K562 (cell line): Measurements from ENCODE around the gene TMEM163. TPM values are rescaled to one million over a fixed set of nuclear protein-coding genes. Genes with fewer than 3 reads are reported as not detected.

Source experiments
- ATAC-seq: fragments of 200-7000 bp; cut with Tn5 transposase; 3 replicates; pipeline ENCODE4 v1.9.1; 2020; ENCODE audit warnings: moderate library complexity
- BruUV-seq: library from RNA; stranded (reverse); fragments of 400-500 nt; replicated peaks from 2 replicates; lab custom pipeline; 2021; lab: Mats Ljungman, UMichigan
- CTCF ChIA-PET: fragments of 300-600 bp; formaldehyde crosslinking; extraction: SDS; loops from one replicate; lab custom pipeline; 2021; ENCODE audit warnings: low intra/inter-chr PET ratio; lab: Yijun Ruan, JAX
- POLR2A ChIA-PET: fragments of 300-600, 350-650 bp; sonication (Branson Sonifier 250); formaldehyde crosslinking; extraction: SDS; loops from one replicate; lab custom pipeline; 2021; ENCODE audit warnings: antibody characterized with exemption, inconsistent platforms; lab: Yijun Ruan, JAX
- DNase-seq, 4 experiments: peaks; one replicate each; pipeline versions ENCODE4 v3.0.0 to v3.0.0-alpha.2; 2011 to 2018; ENCODE audit warnings: low spot score in 3 of 4, mixed read lengths in 3 of 4; ENCODE audit errors: extremely low read depth in 1 of 4
- FAIRE-seq: peaks from 2 replicates; lab custom pipeline; 2011; peaks lifted over from hg19 to GRCh38; lab: Jason Lieb, UNC
- H2AFZ ChIP-seq: 2 replicates; pipeline ENCODE4 v1.6.0; 2011; ENCODE audit warnings: low read depth, low read length, control low read depth, inconsistent platforms
- H3K27ac ChIP-seq: fragments of 200-600 bp; 3 replicates; pipeline ENCODE4 v1.8.0; 2011; ENCODE audit warnings: low read depth, mild to moderate bottlenecking, control low read depth, inconsistent platforms, low read length, moderate library complexity, mixed read lengths; ENCODE audit errors: extremely low read depth
- H3K27me3 ChIP-seq, 2 experiments: fragments of 300-600 bp in 1 of 2; 2 replicates in 1 of 2; 3 replicates in 1 of 2; pipeline versions ENCODE4 v1.6.0 to v1.8.0; 2011; ENCODE audit warnings: inconsistent platforms in 2 of 2, low read length in 2 of 2, mild to moderate bottlenecking in 1 of 2, mixed read lengths in 1 of 2, moderate library complexity in 1 of 2; ENCODE audit not compliant: control insufficient read depth in 2 of 2, insufficient read depth in 2 of 2
- H3K36me3 ChIP-seq: fragments of 300-600 bp; 3 replicates; pipeline ENCODE4 v1.8.0; 2011; ENCODE audit warnings: mild to moderate bottlenecking, low read length, inconsistent platforms; ENCODE audit not compliant: control insufficient read depth, insufficient read depth
- H3K4me1 ChIP-seq, 2 experiments: fragments of 200-600 bp in 1 of 2; replicated peaks in 1 of 2; 2 replicates in 1 of 2; 3 replicates in 1 of 2; pipeline versions ENCODE4 v1.5.1 to v1.8.0; 2011; ENCODE audit warnings: inconsistent platforms in 2 of 2, low read length in 2 of 2, mild to moderate bottlenecking in 1 of 2, mixed read lengths in 1 of 2, moderate library complexity in 1 of 2; ENCODE audit not compliant: control insufficient read depth in 2 of 2, insufficient read depth in 2 of 2
- H3K4me2 ChIP-seq: 2 replicates; pipeline ENCODE4 v1.6.1; 2011; ENCODE audit warnings: low read length, control low read depth, inconsistent platforms, mixed read lengths; ENCODE audit not compliant: insufficient read depth
- H3K4me3 ChIP-seq: fragments of 200-600 bp; sonication (generic), shearing (Covaris generic); 2 replicates; pipeline ENCODE4 v1.5.1; 2016; ENCODE audit warnings: control low read depth, inconsistent platforms
- H3K79me2 ChIP-seq: fragments of 200-600 bp; 3 replicates; pipeline ENCODE4 v1.8.0; 2011; ENCODE audit warnings: low read length, inconsistent platforms; ENCODE audit not compliant: control insufficient read depth, insufficient read depth
- H3K9ac ChIP-seq, 2 experiments: 2 replicates each; pipeline versions ENCODE4 v1.6.0 to v1.6.1; 2011; ENCODE audit warnings: low read depth in 2 of 2, low read length in 2 of 2, control low read depth in 1 of 2, inconsistent platforms in 1 of 2, mild to moderate bottlenecking in 1 of 2, mixed read lengths in 1 of 2; ENCODE audit not compliant: insufficient read depth in 1 of 2
- H3K9me1 ChIP-seq: one replicate; pipeline ENCODE4 v1.6.0; 2011; ENCODE audit warnings: inconsistent platforms, mild to moderate bottlenecking, low read length, moderate library complexity; ENCODE audit not compliant: control insufficient read depth, insufficient read depth
- H3K9me3 ChIP-seq: replicated peaks from 2 replicates; pipeline ENCODE4 v1.5.1; 2011; ENCODE audit warnings: low read depth, low read length, inconsistent platforms; ENCODE audit not compliant: control insufficient read depth, insufficient read depth
- H4K20me1 ChIP-seq: replicated peaks from 2 replicates; pipeline ENCODE4 v1.6.1; 2011; ENCODE audit warnings: low read length, inconsistent platforms, mixed read lengths; ENCODE audit not compliant: control insufficient read depth, insufficient read depth
- BCLAF1 ChIP-seq, 2 experiments: fragments of 450-650 bp in 1 of 2; IDR thresholded peaks; 2 replicates each; pipeline ENCODE4 v1.6.1; 2011 to 2017; ENCODE audit warnings: low read depth in 2 of 2, antibody characterized with exemption in 1 of 2, borderline replicate concordance in 1 of 2, low read length in 1 of 2, mild to moderate bottlenecking in 1 of 2, mixed read lengths in 1 of 2; ENCODE audit not compliant: control insufficient read depth in 1 of 2
- CTCFL ChIP-seq: IDR thresholded peaks from 2 replicates; pipeline ENCODE4 v1.6.1; 2011; ENCODE audit warnings: borderline replicate concordance, low read depth, mild to moderate bottlenecking, moderate library complexity, low read length; ENCODE audit not compliant: insufficient read depth, poor library complexity, severe bottlenecking
- FIP1L1 ChIP-seq: fragments of 200-400 bp; formaldehyde crosslinking; IDR thresholded peaks from 2 replicates; pipeline ENCODE4 v1.6.1; 2018; ENCODE audit warnings: mild to moderate bottlenecking, low read depth, low read length; ENCODE audit not compliant: poor library complexity, severe bottlenecking
- MIER1 ChIP-seq: fragments of 450-650 bp; IDR thresholded peaks from 2 replicates; pipeline ENCODE4 v1.6.1; 2016; ENCODE audit warnings: antibody characterized with exemption, mild to moderate bottlenecking, low read depth
- MNT ChIP-seq, 2 experiments: fragments of 450-650 bp; conservative IDR thresholded peaks; 2 replicates each; pipeline ENCODE4 v1.6.1; 2017; ENCODE audit warnings: mild to moderate bottlenecking in 2 of 2, moderate library complexity in 2 of 2
- POLR2B ChIP-seq: fragments of 450-650 bp; IDR thresholded peaks from 2 replicates; pipeline ENCODE4 v1.6.1; 2018; ENCODE audit warnings: low read depth; ENCODE audit not compliant: partially characterized antibody
- POLR3A ChIP-seq: IDR thresholded peaks from 2 replicates; pipeline ENCODE4 v1.6.1; 2011; ENCODE audit warnings: borderline replicate concordance, mild to moderate bottlenecking, moderate library complexity; ENCODE audit not compliant: insufficient read length, insufficient read depth; ENCODE audit errors: extremely low read depth
- RFX1 ChIP-seq: fragments of 450-650 bp; IDR thresholded peaks from 2 replicates; pipeline ENCODE4 v1.6.1; 2016; ENCODE audit warnings: mild to moderate bottlenecking, moderate library complexity
- SNIP1 ChIP-seq: fragments of 450-650 bp; IDR thresholded peaks from 2 replicates; pipeline ENCODE4 v1.7.1; 2017; ENCODE audit warnings: low read depth, mild to moderate bottlenecking
- WGBS: fragments of 100-300 bp; shearing (Covaris generic); methylation state at CpG from one replicate; pipeline ENCODE4 v1.1.6; 2016; ENCODE audit warnings: low coverage, mixed read lengths; ENCODE audit not compliant: insufficient coverage; ENCODE audit errors: missing lambda C conversion rate; 5-methylcytosine and 5-hydroxymethylcytosine counted together
- in situ Hi-C: fragments of 300-500 bp; cut with MboI; formaldehyde crosslinking; loops from 4 replicates; pipeline ENCODE4 v1.15.0; 2018; ENCODE audit warnings: inconsistent platforms, mixed read lengths
- intact Hi-C: fragments of 100-400 bp; cut with micrococcal nuclease; formaldehyde crosslinking; loops from 2 replicates; pipeline ENCODE4 v1.14.2; 2022
- polyA plus RNA-seq, 8 experiments: library from polyadenylated mRNA; depleted of rRNA in 4 of 8; stranded (reverse) in 5 of 8; unstranded in 3 of 8; fragments of >200 nt; fragmentation: Nextera tagmentation in 2 of 8; fragmentation: Illumina TruSeq in 1 of 8; extraction: Ambion mirVana in 2 of 8; extraction: Trizol in 1 of 8; gene quantifications; 2 replicates each; pipeline versions ENCODE4 v1.2.1 to v1.2.3, GENCODE V29; 2011 to 2014; ENCODE audit warnings: inconsistent platforms in 1 of 8, missing spikeins in 1 of 8
- total RNA-seq, 7 experiments: library from RNA; depleted of rRNA in 6 of 7; stranded (reverse); fragments of >200 nt in 6 of 7; fragmentation: Illumina TruSeq in 2 of 7; extraction: Trizol in 2 of 7; gene quantifications; 2 replicates each; pipeline versions ENCODE4 v1.2.1 to v1.2.3, GENCODE V29; 2011 to 2021; ENCODE audit warnings: low replicate concordance in 1 of 7

Gene TMEM163
- total and polyA plus RNA-seq, 9 of the 15 experiments (the other 6 are each of a cell fraction or from before 2014, with no cell fraction given) = 0.04 to 0.68 (median 0.16) TPM; not detected in 3

- Histone ChIP-seq H2AFZ (no peak overlapping the region), H3K9me3 (no peaks in the 10 kb centered on the region), H3K9me1 (no peaks in the 10 kb centered on the region), H3K36me3 (no peaks in the 10 kb centered on the region), H3K27ac (no peak overlapping the region), H3K4me2 (no peak overlapping the region), H4K20me1 (no peaks in the 10 kb centered on the region), H3K4me1 (no peaks in the 10 kb centered on the region), H3K9ac (no peak overlapping the region), H3K79me2 (no peaks in the 10 kb centered on the region), H3K4me3 (no peak overlapping the region), H3K27me3 (peaks cover 20 to 36% of the 10 kb centered on the region in 2 experiments; a peak in 4 of 5 replicates)
- FAIRE-seq (no peak), ATAC-seq (no peak), DNase-seq (no peak)
- no TSS peak for BruUV-seq
- 6% methylated on average over 4 of the region's 4 CpGs for WGBS
- POLR2A ChIA-PET = interaction anchor here (0.6 to 0.7 kb wide), 2 partner anchors 15 to 1040 kb away, joined by 3 to 4 read pairs; partner anchors contain the start of genes R3HDM1 and ZRANB3
- intact Hi-C loops = no loop called here
- CTCF ChIA-PET = no interaction called here
- in situ Hi-C loops = loop anchor here (10.0 kb wide), 1 partner anchor 986 kb away; no protein-coding TSS in a partner anchor
- TF ChIP-seq POLR2B (no peak), POLR3A (no peak), MIER1 (no peak), RFX1 (no peak), CTCFL (no peak), FIP1L1 (no peak), MNT (conservative IDR thresholded peaks at IDR 0.05) (no peak), BCLAF1 (IDR thresholded peaks at IDR 0.05; ENCODE audit: borderline replicate concordance in 1 of 2, control insufficient read depth in 1 of 2, low read depth in 2 of 2, low read length in 1 of 2) (no peak), SNIP1 (no peak)
These were observed 228.2 kb downstream of the TMEM163 start for GRCh38 chr2:134490559-134490958.
